ENCODE measurements around the gene APOD. TPM values are rescaled to one million over a fixed set of nuclear protein-coding genes. Genes with fewer than 3 reads are reported as not detected.
A peak's percentile ranks its signal among the peaks of the same experiment; 100 is the strongest.
"Not testable (repeated sequence)": the region's sequence is repeated elsewhere in the genome, so short reads cannot be mapped to it uniquely, and the experiment has no call there.

The APOD gene
- total RNA-seq: 0.88 and 1.4 TPM in 2 replicates

- peak within 1 kb of the TSS; percentile 51 for H2AFZ ChIP-seq (ENCODE audit: low read length)
- TF ChIP-seq CTCF (IDR thresholded peaks at IDR 0.05; ENCODE audit: extremely low read depth, low read depth, low read length): no peak
- H3K4me1 ChIP-seq (ENCODE audit: insufficient read depth, low read length): no peaks in the 10 kb centered on the region
- H4K20me1 ChIP-seq (ENCODE audit: insufficient read depth, low read length): no peaks in the 10 kb centered on the region
- DNase-seq (ENCODE audit: insufficient read length, low spot score, missing footprints): no peak
- H3K36me3 ChIP-seq (ENCODE audit: insufficient read depth, low read length): no peaks in the 10 kb centered on the region
- H3K4me3 ChIP-seq (ENCODE audit: insufficient read depth, low read length): peak within 1 kb of the TSS; percentile 12
- H3K4me2 ChIP-seq (ENCODE audit: insufficient read depth, low read length): peak within 1 kb of the TSS; percentile 20
- H3K27me3 ChIP-seq (ENCODE audit: insufficient read depth, low read length): no peaks in the 10 kb centered on the region
- no peaks in the 10 kb centered on the region for H3K9me3 ChIP-seq (ENCODE audit: low read depth, low read length)
- no peaks in the 10 kb centered on the region for H3K79me2 ChIP-seq (ENCODE audit: insufficient read depth, low read length)
- no peak within 1 kb of the TSS for H3K27ac ChIP-seq (ENCODE audit: low read depth, low read length)
These were observed at the start of gene APOD for GRCh38 chr3:195583831-195584542. Gene APOD (minus strand): TSS chr3:195583940. CDS start chr3:195579461, 4,479 bp downstream.

GRCh38 chr3:195633351-195633750 is 49.6 kb upstream of the APOD start:
- not testable (repeated sequence) for DNase-seq (ENCODE audit: insufficient read length, low spot score, missing footprints); H3K4me2 ChIP-seq (ENCODE audit: insufficient read depth, low read length); H2AFZ ChIP-seq (ENCODE audit: low read length); H4K20me1 ChIP-seq (ENCODE audit: insufficient read depth, low read length); H3K79me2 ChIP-seq (ENCODE audit: insufficient read depth, low read length); H3K4me3 ChIP-seq (ENCODE audit: insufficient read depth, low read length); H3K27me3 ChIP-seq (ENCODE audit: insufficient read depth, low read length); H3K36me3 ChIP-seq (ENCODE audit: insufficient read depth, low read length); H3K4me1 ChIP-seq (ENCODE audit: insufficient read depth, low read length); H3K27ac ChIP-seq (ENCODE audit: low read depth, low read length); H3K9me3 ChIP-seq (ENCODE audit: low read depth, low read length)

- not testable (repeated sequence) for H3K4me3 ChIP-seq (ENCODE audit: insufficient read depth, low read length); H3K36me3 ChIP-seq (ENCODE audit: insufficient read depth, low read length); H3K27me3 ChIP-seq (ENCODE audit: insufficient read depth, low read length); H4K20me1 ChIP-seq (ENCODE audit: insufficient read depth, low read length); H3K27ac ChIP-seq (ENCODE audit: low read depth, low read length); H3K79me2 ChIP-seq (ENCODE audit: insufficient read depth, low read length); H3K9me3 ChIP-seq (ENCODE audit: low read depth, low read length); H3K4me1 ChIP-seq (ENCODE audit: insufficient read depth, low read length); H2AFZ ChIP-seq (ENCODE audit: low read length); H3K4me2 ChIP-seq (ENCODE audit: insufficient read depth, low read length)
- peak; percentile 14 for DNase-seq (ENCODE audit: insufficient read length, low spot score, missing footprints)
These were observed 48.9 kb upstream of the APOD start for GRCh38 chr3:195632501-195633185.

GRCh38 chr3:195632046-195632445 is 48.3 kb upstream of the APOD start:
- not testable (repeated sequence) for H2AFZ ChIP-seq (ENCODE audit: low read length); H3K4me1 ChIP-seq (ENCODE audit: insufficient read depth, low read length); H3K9me3 ChIP-seq (ENCODE audit: low read depth, low read length); H3K27ac ChIP-seq (ENCODE audit: low read depth, low read length); H3K4me3 ChIP-seq (ENCODE audit: insufficient read depth, low read length); H4K20me1 ChIP-seq (ENCODE audit: insufficient read depth, low read length); H3K36me3 ChIP-seq (ENCODE audit: insufficient read depth, low read length); H3K27me3 ChIP-seq (ENCODE audit: insufficient read depth, low read length); H3K4me2 ChIP-seq (ENCODE audit: insufficient read depth, low read length); DNase-seq (ENCODE audit: insufficient read length, low spot score, missing footprints); H3K79me2 ChIP-seq (ENCODE audit: insufficient read depth, low read length)

- not testable (repeated sequence) for H3K36me3 ChIP-seq (ENCODE audit: insufficient read depth, low read length); H3K79me2 ChIP-seq (ENCODE audit: insufficient read depth, low read length); H3K27ac ChIP-seq (ENCODE audit: low read depth, low read length); H3K9me3 ChIP-seq (ENCODE audit: low read depth, low read length); H3K4me2 ChIP-seq (ENCODE audit: insufficient read depth, low read length); H3K27me3 ChIP-seq (ENCODE audit: insufficient read depth, low read length); H3K4me1 ChIP-seq (ENCODE audit: insufficient read depth, low read length); H2AFZ ChIP-seq (ENCODE audit: low read length); H3K4me3 ChIP-seq (ENCODE audit: insufficient read depth, low read length); H4K20me1 ChIP-seq (ENCODE audit: insufficient read depth, low read length)
- DNase-seq (ENCODE audit: insufficient read length, low spot score, missing footprints): peak; percentile 51
These were observed 47.3 kb upstream of the APOD start for GRCh38 chr3:195630938-195631495.

GRCh38 chr3:195630086-195630917 is 46.6 kb upstream of the APOD start:
- not testable (repeated sequence) for H3K4me2 ChIP-seq (ENCODE audit: insufficient read depth, low read length); H3K27ac ChIP-seq (ENCODE audit: low read depth, low read length); H3K9me3 ChIP-seq (ENCODE audit: low read depth, low read length); H3K27me3 ChIP-seq (ENCODE audit: insufficient read depth, low read length); H3K4me1 ChIP-seq (ENCODE audit: insufficient read depth, low read length); H4K20me1 ChIP-seq (ENCODE audit: insufficient read depth, low read length); H2AFZ ChIP-seq (ENCODE audit: low read length); H3K79me2 ChIP-seq (ENCODE audit: insufficient read depth, low read length); H3K36me3 ChIP-seq (ENCODE audit: insufficient read depth, low read length); H3K4me3 ChIP-seq (ENCODE audit: insufficient read depth, low read length)
- peak; percentile 10 for DNase-seq (ENCODE audit: insufficient read length, low spot score, missing footprints)

GRCh38 chr3:195629682-195630081 is 45.9 kb upstream of the APOD start:
- DNase-seq (ENCODE audit: insufficient read length, low spot score, missing footprints); H3K4me3 ChIP-seq (ENCODE audit: insufficient read depth, low read length); H3K27ac ChIP-seq (ENCODE audit: low read depth, low read length); H4K20me1 ChIP-seq (ENCODE audit: insufficient read depth, low read length); H3K4me2 ChIP-seq (ENCODE audit: insufficient read depth, low read length); H2AFZ ChIP-seq (ENCODE audit: low read length); H3K4me1 ChIP-seq (ENCODE audit: insufficient read depth, low read length); H3K36me3 ChIP-seq (ENCODE audit: insufficient read depth, low read length); H3K79me2 ChIP-seq (ENCODE audit: insufficient read depth, low read length); H3K9me3 ChIP-seq (ENCODE audit: low read depth, low read length); H3K27me3 ChIP-seq (ENCODE audit: insufficient read depth, low read length): not testable (repeated sequence)
